GM19043 (cell line): ENCODE results near the gene PAPSS2.

ENCODE experiments used
- ATAC-seq: cut with Tn5 transposase; IDR thresholded peaks from one replicate; pipeline ENCODE4 v1.9.1; 2021; ENCODE audit warnings: low read depth; ENCODE audit not compliant: unreplicated experiment

The PAPSS2 gene

DNA sequence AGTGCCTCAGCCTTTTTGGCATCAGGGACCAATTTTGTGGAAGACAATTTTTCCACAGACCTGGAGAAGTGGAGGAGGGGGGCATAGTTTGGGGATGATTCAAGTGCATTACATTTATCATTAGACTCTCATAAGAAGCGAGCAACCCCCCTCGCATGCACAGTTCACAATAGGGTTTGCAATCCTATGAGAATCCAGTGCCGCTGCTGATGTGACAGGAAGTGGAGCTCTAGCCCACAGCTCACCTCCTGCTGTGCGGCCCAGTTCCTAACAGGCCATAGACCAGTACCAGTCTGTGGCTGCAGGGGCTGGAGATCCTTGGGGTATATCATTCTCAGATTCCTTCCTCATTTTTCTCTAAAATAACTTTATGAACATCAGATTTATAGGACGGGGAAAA, 107.6 kb downstream of the PAPSS2 start:
- ATAC-seq = no peak

DNA sequence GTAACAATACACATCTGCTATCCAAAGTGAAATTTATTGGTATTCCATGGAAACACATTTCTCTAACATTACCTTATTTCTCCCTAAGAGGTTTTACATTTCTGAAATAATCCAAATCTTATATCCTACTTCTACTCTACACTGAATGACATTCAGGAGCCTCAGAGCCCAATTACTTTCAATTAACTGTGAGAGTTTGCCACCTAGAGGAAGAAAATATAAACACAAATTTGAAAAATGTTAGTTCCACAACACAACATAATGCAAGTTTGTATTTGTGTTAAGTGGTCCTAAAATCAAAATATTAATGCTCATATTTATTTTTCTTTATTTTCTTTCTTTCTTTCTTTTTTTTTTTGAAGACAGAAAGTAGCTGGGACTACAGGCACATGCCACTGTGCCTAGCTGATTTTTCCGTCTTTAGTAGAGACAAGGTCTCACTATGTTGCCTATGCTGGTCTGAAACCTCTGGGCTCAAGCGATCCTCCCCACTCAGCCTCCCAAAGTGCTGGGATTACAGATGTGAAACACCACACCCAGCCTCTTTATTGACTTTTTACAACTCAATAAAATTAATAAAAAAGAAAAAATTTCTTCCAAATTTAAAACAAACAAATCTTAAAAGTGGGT, 112.3 kb downstream of the PAPSS2 start:
- ATAC-seq = no peak

DNA sequence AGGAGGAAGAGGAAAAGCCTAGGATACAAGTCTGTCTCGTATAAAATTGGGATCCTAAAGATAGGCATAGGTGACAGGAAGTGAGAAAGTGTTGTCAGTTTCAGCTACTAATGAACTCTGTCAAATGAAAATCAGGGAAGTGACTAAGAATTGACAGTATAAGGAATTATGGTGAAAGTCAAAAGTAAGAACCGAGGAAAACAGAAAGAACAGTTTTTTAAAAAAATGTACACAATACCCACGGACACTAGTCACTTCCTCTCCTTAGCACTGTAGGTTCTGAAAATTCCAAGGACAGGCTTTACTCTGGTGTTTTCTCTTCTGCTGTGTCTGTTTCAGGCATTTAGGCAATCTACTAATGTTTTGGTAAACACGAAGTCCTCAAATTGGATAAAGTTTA, 116.1 kb downstream of the PAPSS2 start:
- no peak for ATAC-seq

DNA sequence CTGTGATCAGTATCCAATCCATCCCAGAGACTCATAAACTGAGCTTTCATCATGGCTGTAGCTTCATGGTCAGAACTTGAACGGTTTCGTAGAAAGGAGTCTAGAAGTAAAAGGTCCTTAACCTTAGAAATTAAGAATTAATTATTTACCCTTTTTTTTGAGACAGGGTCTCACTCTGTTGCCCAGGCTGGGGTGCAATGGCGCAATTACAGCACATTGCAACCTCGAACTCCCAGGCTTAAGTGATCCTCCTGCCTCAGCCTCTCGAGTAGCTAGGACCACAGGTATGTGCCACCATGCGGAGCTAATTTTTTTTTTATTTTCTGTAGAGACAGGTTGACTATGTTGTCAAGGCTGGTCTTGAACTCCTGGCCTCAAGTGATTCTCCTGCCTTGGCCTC, 116.7 kb downstream of the PAPSS2 start:
- no peak for ATAC-seq

DNA sequence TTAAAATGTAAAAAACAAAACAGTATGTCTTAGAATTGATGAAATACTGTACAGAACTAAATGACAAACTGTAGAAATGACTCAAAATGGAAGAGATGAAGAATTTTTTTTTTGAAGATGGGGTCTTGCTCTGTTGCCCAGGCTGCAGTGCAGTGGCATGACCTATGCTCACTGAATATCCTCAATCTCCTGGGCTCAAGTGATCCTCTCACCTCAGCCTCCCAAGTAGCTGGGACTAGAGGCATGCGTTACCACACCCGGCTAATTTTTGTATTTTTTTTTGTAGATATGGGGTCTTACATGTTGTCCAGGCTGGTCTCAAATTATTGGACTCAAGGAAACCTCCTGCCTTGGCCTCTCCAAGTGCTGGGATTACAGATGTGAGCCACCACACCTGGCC, 121.9 kb downstream of the PAPSS2 start:
- ATAC-seq = no peak

DNA sequence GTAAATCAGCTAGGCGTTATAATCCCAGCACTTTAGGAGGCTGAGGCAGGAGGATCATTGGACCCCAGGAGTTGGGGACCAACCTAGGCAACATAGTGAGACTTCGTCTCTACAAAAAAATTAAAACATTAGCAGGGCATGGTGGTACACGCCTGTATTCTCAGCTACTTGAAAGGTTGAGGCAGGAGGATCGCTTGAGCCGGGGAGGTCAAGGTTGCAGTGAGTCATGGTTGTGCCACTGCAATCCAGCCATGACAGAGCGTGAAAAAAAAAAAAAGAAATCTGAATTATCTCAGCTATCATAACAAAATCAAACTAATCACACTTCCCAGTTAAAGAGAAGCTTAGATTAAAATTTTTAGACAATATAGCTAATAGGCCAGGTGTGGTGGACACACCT, 123.0 kb downstream of the PAPSS2 start:
- ATAC-seq = no peak

DNA sequence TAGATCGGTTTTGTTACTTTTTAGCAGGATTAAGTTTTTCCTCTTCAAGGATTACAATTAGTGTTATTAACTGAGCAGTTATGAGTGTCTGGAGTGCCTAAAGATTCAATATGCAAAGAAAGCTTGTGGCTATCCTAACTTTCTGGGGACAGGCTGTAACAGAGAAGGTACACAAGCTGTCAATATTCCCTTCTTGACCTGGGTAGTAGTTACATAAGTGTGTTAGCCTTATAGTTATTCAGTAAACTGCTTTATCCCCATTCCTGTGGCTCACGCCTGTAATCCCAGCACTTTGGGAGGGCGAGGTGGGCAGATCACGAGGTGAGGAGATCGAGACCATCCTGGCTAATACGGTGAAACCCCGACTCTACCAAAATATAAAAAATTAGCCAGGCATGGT, 126.7 kb downstream of the PAPSS2 start:
- no peak for ATAC-seq

- no peak for ATAC-seq
Measured at GRCh38 chr10:87790185-87790584, 130.5 kb downstream of the PAPSS2 start.

GRCh38 chr10:87794285-87794684, 134.6 kb downstream of the PAPSS2 start:
- ATAC-seq = no peak
